Activated CD8-positive, alpha-beta T cell treated with anti-CD3 and anti-CD28 coated beads for 36 hours (primary cell): ENCODE results near the gene ZNF19. TPM values are rescaled to one million over a fixed set of nuclear protein-coding genes. Genes with fewer than 3 reads are reported as not detected.

Experiments
- ATAC-seq: fragments of 200-7000 bp; cut with Tn5 transposase; one replicate; pipeline ENCODE4 v1.10.0; 2021; ENCODE audit warnings: mild to moderate bottlenecking, moderate library complexity
- CTCF ChIA-PET: fragments of 350-600 bp; sonication (Branson Sonifier 250); formaldehyde crosslinking; loops from one replicate; lab custom pipeline; 2021; ENCODE audit warnings: antibody characterized with exemption; lab: Charles Lee
- POLR2A ChIA-PET: fragments of 350-600 bp; sonication (Branson Sonifier 250); formaldehyde crosslinking; loops from one replicate; lab custom pipeline; 2021; ENCODE audit warnings: antibody characterized with exemption; lab: Charles Lee
- DNase-seq: peaks from one replicate; pipeline ENCODE4 v3.0.0-alpha.2; 2020
- H3K27ac Mint-ChIP-seq: one replicate; pipeline ENCODE4 v1.8.0; 2021; ENCODE audit warnings: mild to moderate bottlenecking, mixed read lengths
- H3K27me3 Mint-ChIP-seq: one replicate; pipeline ENCODE4 v1.8.0; 2021; ENCODE audit warnings: mixed read lengths
- H3K36me3 Mint-ChIP-seq: one replicate; pipeline ENCODE4 v1.8.0; 2021; ENCODE audit warnings: low read depth, mixed read lengths
- H3K4me1 Mint-ChIP-seq: one replicate; pipeline ENCODE4 v1.8.0; 2021; ENCODE audit warnings: low read depth, mixed read lengths
- H3K4me3 Mint-ChIP-seq: one replicate; pipeline ENCODE4 v1.8.0; 2021; ENCODE audit warnings: mild to moderate bottlenecking, moderate library complexity, mixed read lengths
- H3K9me3 Mint-ChIP-seq: one replicate; pipeline ENCODE4 v1.8.0; 2021; ENCODE audit warnings: mixed read lengths
- CTCF ChIP-seq: fragments of 200-600 bp; IDR thresholded peaks from one replicate; pipeline ENCODE4 v1.8.0; 2022; ENCODE audit warnings: antibody characterized with exemption, mild to moderate bottlenecking
- intact Hi-C: fragments of 100-400 bp; cut with micrococcal nuclease; formaldehyde crosslinking; loops from one replicate; pipeline ENCODE4 v1.10.0; 2022
- total RNA-seq, 2 experiments: library from RNA; stranded (reverse); gene quantifications; one replicate each; pipeline ENCODE4 v1.2.3, GENCODE V29; 2021

ZNF19 gene
- total RNA-seq, 2 experiments from 2014 or later, result 3.9 to 4.1 TPM

GRCh38 chr16:71432906-71433305 lies 56.2 kb downstream of the ZNF19 start:
- no peaks in the 10 kb centered on the region for H3K36me3 Mint-ChIP-seq
- DNase-seq, result no peak
- H3K4me1 Mint-ChIP-seq, result no peaks in the 10 kb centered on the region
- no peak for ATAC-seq
- H3K4me3 Mint-ChIP-seq, result no peak overlapping the region
- ChIA-PET CTCF (interaction anchor here (0.9 to 3.4 kb wide), 3 partner anchors 10 to 67 kb away, joined by 4 to 22 read pairs (median 4); no protein-coding TSS in a partner anchor), POLR2A (no interaction called here)
- peaks cover 8% of the 10 kb centered on the region for H3K27me3 Mint-ChIP-seq
- TF ChIP-seq CTCF, result no peak
- H3K9me3 Mint-ChIP-seq, result peaks cover 2% of the 10 kb centered on the region
- intact Hi-C loops, result no loop called here
- H3K27ac Mint-ChIP-seq, result no peak overlapping the region

- H3K4me3 Mint-ChIP-seq, result no peak overlapping the region
- ATAC-seq (no peak), DNase-seq (no peak)
- intact Hi-C loops, result no loop called here
- H3K9me3 Mint-ChIP-seq, result peaks cover 2% of the 10 kb centered on the region
- CTCF ChIA-PET, result interaction anchor here (0.9 to 3.4 kb wide), 4 partner anchors 8 to 68 kb away, joined by 3 to 22 read pairs (median 4); no protein-coding TSS in a partner anchor
- no peak overlapping the region for H3K27ac Mint-ChIP-seq
- no peaks in the 10 kb centered on the region for H3K36me3 Mint-ChIP-seq
- POLR2A ChIA-PET, result no interaction called here
- peaks cover 7% of the 10 kb centered on the region for H3K27me3 Mint-ChIP-seq
- peaks cover under 1% of the 10 kb centered on the region for H3K4me1 Mint-ChIP-seq
- no peak for TF ChIP-seq CTCF
Measured at GRCh38 chr16:71431991-71432390, 57.1 kb downstream of the ZNF19 start.

GRCh38 chr16:71431176-71431575 lies 57.9 kb downstream of the ZNF19 start:
- Mint-ChIP-seq H3K4me1 (peaks cover 8% of the 10 kb centered on the region), H3K9me3 (peaks cover 2% of the 10 kb centered on the region), H3K4me3 (no peak overlapping the region), H3K36me3 (no peaks in the 10 kb centered on the region), H3K27me3 (peaks cover 15% of the 10 kb centered on the region), H3K27ac (no peak overlapping the region)
- DNase-seq, result no peak
- intact Hi-C loops, result no loop called here
- ATAC-seq, result no peak
- POLR2A ChIA-PET, result interaction anchor here (1.2 kb wide), 1 partner anchor 8 kb away, joined by 3 read pairs; no protein-coding TSS in a partner anchor
- TF ChIP-seq CTCF, result no peak
- CTCF ChIA-PET, result no interaction called here

- Mint-ChIP-seq H3K4me3 (no peak overlapping the region), H3K4me1 (peaks cover 8% of the 10 kb centered on the region), H3K27ac (no peak overlapping the region), H3K9me3 (peaks cover 2% of the 10 kb centered on the region), H3K27me3 (peaks cover 15% of the 10 kb centered on the region), H3K36me3 (no peaks in the 10 kb centered on the region)
- ChIA-PET CTCF (interaction anchor here (2.7 kb wide), 1 partner anchor 18 kb away, joined by 18 read pairs; no protein-coding TSS in a partner anchor), POLR2A (interaction anchor here (1.2 kb wide), 1 partner anchor 9 kb away, joined by 3 read pairs; no protein-coding TSS in a partner anchor)
- ATAC-seq, result no peak
- DNase-seq, result no peak
- intact Hi-C loops, result no loop called here
- no peak for TF ChIP-seq CTCF
Measured at GRCh38 chr16:71430744-71431143, 58.4 kb downstream of the ZNF19 start.

GRCh38 chr16:71429581-71429980 lies 59.5 kb downstream of the ZNF19 start:
- Mint-ChIP-seq H3K4me1 (peaks cover 8% of the 10 kb centered on the region), H3K9me3 (peaks cover 2% of the 10 kb centered on the region), H3K4me3 (no peak overlapping the region), H3K27me3 (peaks cover 22% of the 10 kb centered on the region), H3K36me3 (no peaks in the 10 kb centered on the region), H3K27ac (no peak overlapping the region)
- ATAC-seq, result no peak
- ChIA-PET POLR2A (interaction anchor here (0.6 to 0.8 kb wide), 2 partner anchors 33 to 136 kb away, joined by 3 read pairs; partner anchors contain the start of gene ZNF23), CTCF (interaction anchor here (1.0 to 2.7 kb wide), 4 partner anchors 16 to 135 kb away, joined by 3 to 18 read pairs (median 4); no protein-coding TSS in a partner anchor)
- no peak for DNase-seq
- intact Hi-C loops, result no loop called here
- no peak for TF ChIP-seq CTCF
